ENCODE results near the gene WDR19.
"Not testable (repeated sequence)": the region's sequence is repeated elsewhere in the genome, so short reads cannot be mapped to it uniquely, and the experiment has no call there.

WDR19 gene

DNA sequence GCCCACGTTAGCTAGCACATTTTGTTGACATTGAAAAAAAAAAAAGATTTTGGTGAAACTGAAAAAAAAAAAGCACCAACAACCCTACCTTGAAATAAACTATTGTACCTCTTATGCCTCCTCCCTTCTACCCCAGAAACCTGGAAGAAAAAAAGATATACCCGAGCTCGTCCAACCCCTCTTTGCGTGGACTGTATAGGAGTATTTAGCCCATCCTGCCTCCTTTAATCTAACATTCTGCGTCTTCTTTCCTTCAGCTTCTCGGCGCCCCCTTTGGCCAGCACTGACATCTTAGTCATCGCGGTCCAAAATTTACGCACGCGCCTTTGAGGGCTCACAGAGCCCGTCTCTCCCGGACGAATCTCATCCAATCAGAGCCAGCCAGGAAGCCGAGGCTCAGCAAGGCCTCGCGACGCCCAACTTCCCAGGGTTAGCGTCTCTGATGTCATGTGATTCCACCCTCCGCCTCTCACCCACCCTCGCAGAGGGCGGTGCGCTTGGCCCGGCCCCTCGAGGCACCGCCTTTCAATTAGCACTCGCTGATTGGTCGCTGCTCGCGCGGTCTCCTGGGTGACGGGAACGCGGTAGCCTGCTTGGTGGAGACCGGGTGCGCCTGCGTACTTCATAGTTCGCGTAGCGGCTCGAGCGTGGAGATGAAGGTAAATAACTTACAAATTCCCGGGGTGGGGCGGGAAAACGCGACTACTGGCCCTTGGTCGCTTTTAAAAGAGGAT lies at the start of gene WDR19:
Gene WDR19 (plus strand): TSS at position 625 of the 734 bp plus-strand sequence. CDS start 29 bp downstream, at position 654.
- peak; percentile 98 for DNase-seq

DNA sequence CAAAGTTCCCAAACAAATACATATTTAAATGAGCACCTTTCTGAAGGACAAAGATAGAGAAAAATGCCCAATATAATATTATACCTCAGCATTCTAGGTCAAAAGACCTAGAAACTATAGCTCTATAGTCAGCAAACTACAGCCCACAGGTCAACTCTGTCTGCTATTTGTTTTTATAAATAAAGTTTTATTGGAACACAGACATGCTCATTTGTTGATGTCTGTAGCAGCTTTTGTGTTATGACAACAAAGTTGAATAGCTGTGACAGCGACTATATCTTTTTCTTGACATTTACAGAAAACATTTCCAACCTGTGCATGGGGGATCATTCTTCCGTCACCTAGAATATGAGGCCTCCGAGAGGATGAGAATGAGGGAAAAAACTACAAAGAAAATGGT lies 48.7 kb upstream of the WDR19 start:
- DNase-seq = no peak

DNA sequence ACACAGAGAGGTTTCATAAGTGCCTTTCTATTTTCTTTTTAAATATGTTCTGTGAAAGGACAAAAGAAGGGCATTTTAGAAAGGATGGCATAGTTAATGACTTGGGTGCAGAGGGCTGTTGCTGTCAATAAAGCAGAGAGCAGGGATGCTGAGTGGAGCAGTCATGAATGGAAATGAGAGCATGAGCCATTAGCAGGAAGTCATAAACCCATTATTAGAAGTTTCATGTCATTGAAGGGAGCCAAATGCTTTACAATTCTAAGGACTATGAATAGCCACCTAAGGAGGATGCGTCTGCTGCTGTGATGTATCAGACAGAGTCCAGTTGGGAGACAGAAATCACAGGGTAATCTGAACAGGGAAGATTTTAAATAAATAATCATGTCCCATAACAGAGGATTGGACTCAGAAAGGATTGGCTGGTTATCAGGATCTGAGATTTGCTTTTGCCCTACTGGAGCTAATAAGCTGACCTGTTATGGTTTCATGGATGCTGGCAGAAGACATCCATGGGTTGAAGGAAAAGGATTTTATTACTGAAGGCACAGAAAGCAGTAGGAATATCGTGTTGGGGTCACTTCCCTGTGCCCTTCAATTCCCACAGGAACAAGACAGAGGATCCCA lies 47.5 kb upstream of the WDR19 start:
- DNase-seq = peak; percentile 3

DNA sequence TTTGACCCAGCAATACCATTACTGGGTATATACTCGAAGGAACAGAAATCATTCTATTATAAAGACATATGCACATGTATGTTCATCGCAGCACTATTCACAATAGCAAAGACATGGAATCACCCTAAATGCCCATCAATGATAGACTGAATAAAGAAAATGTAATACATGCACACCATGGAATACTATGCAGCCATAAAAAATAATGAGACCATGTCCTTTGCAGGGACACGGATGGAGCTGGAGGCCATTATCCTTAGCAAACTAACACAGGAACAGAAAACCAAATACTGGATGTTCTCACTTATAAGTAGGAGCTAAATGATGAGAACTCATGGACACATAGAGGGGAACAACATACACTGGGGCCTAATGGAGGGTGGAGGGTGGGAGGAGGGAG lies 44.1 kb upstream of the WDR19 start:
- DNase-seq = not testable (repeated sequence)

DNA sequence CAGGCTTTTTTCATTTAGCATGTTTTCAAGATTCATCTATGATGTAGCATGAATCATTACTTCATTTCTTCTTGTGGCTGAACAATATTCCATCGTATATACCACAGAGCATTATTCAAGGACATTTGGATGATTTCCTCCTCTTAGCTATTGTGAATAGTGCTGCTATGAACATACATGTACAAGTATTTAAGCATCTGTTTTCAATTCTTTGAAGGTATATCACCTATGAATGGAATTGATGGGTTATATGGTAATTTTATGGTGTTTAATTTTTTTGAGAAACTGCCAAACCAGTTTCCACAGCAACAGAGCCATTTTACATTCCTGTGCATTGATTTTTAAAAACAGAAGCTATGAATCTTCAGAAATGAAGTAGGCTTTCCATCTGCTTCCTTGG lies 36.1 kb upstream of the WDR19 start:
- DNase-seq = no peak

DNA sequence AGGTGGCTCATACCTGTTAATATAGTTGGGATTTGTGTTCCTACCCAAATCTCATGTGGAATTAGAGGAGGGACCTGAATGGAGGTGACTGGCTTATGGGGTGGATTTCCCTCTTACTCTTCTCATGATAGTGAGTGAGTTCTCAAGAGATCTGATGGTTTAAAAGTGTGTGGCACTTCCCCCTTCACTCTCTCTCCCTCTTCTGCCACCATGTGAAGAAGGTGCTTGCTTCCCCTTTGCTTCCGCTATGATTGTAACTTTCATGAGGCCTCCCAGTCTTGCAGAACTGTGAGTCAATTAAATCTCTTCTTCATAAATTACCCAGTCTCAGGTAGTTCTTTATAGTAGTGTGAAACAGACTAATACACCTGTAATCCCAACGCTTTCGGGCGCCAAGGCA lies 28.3 kb upstream of the WDR19 start:
- no peak for DNase-seq

DNA sequence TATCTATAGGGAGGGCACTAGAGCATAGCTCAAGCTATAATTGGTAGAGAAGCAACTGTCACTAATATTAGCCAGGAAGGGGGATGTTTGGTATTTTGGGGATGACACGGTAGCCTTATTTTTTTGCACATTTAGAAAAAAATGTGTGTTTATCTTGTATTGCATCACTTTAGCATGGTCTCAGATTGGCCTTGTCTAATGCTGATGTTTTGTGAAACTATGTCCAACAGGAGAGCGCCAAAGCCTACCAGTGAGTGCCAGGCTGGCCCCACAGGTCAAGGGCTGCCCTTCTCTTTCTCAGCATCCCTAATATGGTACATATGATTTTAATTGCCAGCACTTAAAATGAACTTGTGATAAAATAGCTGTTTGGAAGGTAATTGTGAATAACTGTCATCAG lies 24.8 kb upstream of the WDR19 start:
- no peak for DNase-seq

DNA sequence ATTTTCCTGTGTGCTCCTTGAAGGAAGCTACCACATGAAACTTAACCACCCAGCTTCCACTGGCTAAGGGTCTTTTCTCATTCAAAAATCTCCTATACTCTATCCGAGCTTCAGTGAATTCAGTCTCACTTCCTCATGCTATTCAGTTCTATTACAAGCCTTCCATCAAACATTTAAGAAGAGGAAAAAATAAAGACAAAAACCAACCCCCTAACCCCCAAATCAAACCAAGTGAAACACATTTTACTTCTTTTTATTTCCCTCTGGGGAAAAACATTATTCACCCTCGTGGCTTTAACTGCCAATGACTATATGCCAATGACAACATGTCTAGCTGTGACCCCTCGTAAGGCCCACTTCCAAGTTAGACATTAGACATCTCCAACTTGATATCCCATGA lies 16.2 kb upstream of the WDR19 start:
- no peak for DNase-seq

DNA sequence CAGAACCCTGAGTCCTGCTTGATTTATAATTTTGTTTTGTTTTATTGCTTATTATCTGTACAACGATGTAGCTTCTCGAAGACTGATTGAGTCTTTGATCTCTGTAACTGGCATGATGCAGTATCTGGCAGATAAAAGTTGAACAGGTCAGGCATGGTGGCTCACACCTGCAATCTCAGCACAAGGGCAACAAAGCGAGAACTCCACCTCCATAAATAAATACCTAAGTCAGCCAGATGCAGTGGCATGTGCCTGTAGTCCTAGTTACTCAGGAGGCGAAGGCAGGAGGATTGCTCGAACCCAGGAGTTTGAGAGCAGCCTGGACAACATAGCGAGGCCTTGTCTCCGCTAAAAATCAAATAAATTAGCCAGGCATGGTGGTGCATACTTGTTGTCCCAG lies 15.7 kb upstream of the WDR19 start:
- DNase-seq = no peak

DNA sequence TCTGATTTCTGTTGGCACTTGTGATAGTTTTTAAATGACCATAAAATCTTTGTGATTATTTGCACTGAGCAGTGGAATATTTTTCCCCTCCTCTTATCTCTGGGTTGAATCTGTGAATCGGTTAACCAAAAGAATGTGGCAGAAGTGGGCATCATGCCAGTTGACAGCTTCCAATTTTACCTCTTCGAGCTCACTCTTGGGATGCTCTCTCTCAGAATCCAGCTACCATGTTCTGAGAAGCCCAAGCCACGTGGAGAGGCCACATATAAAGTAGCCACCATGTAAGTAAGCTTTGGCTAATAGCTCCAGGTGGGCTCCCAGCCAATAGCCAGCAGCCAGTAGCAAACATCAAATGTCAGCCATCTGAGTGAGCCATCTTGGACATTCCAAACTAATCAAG lies 12.9 kb upstream of the WDR19 start:
- peak; percentile 1 for DNase-seq

DNA sequence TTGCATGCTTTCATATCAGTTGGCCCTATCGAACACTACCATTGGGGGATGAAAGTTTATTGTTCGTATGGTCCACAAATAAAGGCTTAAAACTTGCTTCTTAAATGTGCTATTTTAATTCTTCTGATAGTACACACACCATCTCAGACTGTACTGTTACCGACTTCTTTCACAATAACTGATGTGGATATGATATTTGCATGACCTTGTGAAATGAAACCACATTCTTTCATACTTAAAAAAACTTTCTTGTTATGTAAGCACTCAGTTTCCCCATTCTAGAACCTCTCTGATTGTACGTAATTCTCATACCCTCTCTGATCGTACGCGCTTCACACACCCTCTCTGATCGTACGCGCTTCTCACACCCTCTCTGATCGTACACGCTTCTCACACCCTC lies 12.0 kb upstream of the WDR19 start:
- no peak for DNase-seq

DNA sequence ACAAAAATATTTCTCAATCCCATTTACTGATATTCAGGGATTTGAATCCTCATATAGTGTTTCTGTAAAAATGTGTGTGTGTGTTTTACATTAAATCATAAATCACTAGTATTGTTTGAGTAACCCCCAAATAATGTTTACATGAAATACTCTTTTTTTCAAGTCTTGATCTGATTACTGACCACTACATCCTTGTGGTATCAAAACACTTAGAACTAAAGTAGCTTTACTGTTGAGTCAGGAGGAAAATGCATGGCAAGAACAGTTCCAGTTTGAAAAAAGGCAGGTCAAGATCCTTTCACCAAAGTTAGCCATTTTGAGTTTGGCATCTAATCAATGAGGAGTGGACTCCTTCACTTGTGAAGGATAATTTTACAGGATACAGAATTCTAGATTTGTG lies 3.6 kb upstream of the WDR19 start:
- no peak for DNase-seq

DNA sequence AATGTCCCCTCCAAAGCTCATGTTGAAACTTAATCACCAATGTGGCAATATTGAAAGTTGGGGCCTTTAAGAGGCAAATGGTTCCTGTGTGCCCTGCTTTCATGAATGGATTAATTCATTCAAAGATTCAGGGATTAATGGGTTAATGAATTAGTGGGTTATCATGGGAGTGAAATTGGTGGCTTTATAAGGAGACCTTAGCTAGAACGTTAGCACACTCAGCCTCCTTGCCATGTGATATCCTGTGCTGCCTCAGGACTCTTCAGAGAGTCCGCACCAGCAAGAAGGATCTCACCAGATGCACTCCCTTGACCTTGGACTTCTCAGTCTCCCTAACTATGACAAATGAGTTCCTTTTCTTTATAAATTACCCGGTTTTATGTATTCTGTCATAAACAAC lies 2.6 kb upstream of the WDR19 start:
- no peak for DNase-seq

DNA sequence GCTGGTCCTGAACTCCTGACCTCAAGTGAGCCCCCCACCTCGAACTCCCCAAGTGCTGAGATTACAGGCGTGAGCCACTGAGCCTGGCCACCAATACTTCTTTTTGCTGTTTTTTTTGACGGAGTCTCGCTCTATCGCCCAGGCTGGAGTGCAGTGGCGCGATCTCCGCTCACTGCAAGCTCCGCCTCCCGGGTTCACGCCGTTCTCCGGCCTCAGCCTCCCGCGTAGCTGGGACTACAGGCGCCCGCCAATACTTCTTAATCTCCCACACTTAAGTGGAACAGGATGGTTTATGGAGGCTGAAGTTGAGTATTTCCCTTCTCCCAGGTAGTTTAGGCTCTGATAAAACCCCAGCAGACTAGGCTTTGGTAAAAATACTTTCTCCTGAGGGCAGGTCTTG lies 1.7 kb upstream of the WDR19 start:
- not testable (repeated sequence) for DNase-seq

DNA sequence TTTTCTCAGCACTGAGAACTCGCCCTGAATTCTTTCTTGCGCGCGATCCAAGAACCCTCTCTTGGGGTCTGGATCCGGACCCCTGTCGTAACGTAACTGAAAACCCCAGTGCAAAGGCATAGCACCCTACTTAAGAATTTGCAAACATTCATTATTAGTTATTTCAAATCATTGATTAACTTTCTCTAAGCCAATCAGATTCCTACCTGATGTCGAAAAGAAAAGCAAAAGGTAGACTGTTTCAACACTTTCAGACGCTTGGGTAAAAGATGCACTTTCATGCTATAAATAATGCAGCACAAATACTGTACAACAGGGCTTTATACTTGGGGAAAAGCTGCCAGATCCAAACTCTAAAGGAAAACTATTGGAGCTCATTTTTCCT lies 817 bp upstream of the WDR19 start:
- peak; percentile 17 for DNase-seq

DNA sequence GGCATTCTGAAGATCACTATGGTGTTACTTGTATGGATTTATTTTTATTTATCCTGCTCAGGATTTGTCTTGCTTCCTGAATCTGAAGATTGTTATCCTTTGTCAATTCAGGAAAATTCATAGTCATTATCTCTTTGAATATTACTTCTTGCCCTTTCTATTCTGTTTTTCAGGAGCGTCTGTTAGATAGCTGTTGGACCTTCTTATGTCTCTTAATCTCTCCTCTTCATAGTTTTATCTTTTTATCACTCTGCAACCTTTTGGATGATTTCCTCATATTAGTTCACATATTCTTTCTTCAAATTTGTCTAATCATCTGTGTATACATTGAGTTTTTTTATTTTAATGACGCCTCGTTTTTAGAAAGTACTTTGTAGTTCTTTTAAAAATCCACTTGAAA lies 19.6 kb downstream of the WDR19 start:
- DNase-seq = no peak

DNA sequence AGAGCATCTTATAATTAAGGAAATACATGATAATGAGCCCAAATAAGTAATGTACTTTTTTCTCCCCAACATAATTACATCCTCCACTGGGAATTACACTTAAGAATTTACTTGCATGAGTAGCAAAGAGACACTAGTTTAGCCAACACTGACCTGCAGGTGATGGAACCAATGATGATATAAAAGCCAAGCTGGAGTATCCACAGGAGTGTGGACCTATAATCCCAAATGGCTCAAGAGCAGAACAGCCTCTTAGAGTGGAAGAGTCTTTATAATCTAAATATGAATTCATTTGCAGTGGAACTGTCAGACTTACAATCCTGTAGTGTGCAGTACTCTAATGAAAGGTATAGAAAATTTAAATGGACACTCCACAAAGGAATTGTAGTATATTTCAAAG lies 22.2 kb downstream of the WDR19 start:
- DNase-seq = no peak

DNA sequence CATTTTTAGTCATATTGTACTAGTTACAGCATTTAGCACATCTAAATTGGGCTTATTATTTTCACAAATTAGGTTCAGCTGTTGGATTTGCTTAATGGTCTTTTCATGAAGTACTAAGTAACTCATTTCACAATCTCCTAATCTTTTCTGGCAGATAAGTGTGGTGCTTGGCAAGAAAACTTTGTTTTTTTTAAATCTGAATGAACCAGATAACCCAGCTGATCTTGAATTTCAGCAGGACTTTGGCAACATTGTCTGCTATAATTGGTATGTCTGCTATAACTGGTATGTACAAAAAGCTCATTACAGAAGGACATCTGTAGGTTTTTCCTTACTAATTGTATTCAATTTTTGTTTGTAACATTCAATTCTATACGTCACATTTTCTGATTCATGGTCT lies 22.7 kb downstream of the WDR19 start:
- no peak for DNase-seq

DNA sequence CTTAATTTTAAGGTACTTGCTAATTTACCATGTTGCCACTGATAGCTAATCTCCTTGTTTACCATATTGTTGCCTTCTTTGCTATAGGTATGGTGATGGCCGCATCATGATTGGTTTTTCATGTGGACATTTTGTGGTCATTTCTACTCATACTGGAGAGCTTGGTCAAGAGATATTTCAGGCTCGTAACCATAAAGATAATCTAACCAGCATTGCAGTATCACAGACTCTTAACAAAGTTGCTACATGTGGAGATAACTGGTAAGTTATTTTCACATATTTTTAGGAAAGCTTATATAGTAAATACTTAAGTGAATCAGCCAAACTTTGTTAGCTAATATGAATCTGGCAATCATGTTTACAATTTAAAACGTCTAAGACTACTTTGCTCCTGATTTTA lies 23.1 kb downstream of the WDR19 start:
- no peak for DNase-seq

DNA sequence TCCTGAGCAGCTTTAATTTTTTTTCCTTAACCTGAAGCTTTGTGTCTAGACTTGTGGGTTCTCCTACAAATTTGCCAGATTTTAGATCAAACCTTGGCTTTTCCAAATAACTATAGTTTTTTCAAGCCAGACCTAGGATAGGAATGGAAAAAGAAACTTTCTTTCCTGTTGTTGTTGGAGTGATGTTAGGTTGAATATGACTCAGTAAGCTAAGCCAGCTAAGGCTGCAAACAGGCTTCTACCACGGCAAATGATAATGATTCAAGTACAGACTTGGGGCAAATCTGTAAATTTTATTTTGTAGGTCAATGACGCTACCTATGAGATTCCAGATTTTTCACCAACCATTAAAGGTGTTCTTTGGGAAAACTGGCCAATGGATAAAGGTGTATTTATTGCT lies 45.6 kb downstream of the WDR19 start:
- DNase-seq = no peak

DNA sequence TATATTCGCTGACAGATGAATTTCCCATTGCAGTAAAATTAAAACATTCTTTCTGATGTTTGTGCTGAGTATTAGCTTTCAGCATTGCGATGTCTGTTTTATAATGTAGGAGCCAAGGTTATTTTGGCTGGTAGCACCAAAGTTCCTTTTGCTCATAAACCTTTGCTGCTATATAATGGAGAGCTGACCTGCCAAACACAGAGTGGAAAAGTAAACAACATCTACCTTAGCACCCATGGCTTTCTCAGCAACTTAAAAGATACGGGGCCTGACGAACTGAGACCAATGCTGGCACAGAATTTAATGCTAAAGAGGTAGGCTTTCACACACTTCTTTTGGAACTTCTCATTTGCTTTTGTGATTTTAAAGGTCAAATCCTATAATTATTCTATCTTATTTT lies 46.0 kb downstream of the WDR19 start:
- no peak for DNase-seq

DNA sequence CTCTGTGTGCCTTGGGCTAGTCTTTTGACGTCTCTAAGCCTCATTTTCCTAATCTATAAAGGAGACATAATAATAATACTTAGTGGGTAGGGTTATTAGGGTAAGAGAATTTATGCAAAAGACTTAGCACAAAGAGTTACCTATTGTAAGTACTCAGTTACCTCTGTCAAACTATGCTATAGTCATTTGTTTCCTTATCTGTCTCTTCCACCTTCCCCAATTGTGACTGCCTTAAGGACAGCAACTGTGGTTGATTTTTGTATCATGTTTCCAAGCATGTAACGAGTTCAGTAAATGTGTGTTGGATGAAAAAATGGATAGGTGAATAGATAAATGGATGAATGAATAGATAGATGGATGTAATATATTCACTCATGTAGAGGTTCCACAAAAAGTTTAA lies 48.1 kb downstream of the WDR19 start:
- no peak for DNase-seq

DNA sequence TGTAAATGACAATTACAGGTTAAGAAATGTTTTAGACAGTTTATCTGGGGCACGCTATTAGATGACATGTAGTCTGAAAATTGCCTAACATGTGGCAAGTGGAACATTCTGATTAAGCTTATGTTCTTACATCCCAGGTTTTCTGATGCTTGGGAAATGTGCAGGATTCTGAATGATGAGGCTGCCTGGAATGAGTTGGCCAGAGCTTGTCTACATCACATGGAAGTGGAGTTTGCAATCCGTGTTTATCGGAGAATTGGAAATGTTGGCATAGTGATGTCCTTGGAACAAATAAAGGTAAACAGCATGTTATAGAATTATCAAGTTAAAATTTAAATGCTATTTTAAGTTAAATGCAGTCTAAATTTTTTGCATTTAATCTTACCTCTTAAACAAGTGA lies 49.3 kb downstream of the WDR19 start:
- no peak for DNase-seq

DNA sequence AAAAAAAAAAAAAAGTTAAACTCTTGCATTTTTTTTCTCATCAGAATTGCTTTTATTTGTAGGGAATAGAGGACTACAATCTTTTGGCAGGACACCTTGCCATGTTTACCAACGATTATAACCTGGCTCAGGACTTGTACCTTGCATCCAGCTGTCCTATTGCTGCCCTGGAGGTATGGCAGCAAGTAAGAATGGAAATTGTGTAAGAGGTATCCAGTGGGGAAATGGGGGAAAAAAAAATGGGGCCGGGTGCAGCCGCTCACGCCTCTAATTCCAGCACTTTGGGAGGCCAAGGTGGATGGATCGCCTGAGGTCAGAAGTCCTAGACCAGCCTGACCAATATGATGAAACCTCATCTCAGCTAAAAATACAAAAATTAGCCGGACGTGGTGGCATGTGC lies 49.8 kb downstream of the WDR19 start:
- no peak for DNase-seq

DNA sequence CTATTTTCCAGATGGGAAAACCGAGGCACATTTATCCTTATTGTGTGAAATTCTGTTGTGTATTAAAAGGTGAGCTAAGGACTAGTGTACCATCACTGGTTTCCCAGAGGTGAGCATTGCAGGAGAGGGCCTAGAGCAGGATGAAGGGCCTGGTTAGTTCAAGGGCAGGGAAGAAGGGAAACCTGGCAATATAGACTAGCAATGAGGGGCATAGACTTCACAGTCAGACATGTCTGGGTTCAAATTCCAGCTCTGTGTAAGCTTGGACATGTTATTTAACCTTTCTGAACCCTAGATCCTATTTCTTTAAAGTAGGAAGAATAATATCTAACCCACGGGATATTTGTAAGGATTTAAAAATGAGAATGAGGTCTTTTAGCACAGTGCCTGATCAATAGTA lies 50.8 kb downstream of the WDR19 start:
- no peak for DNase-seq

All from NCI-H69 (cell line).